GM12874 (cell line): ENCODE measurements around the gene IL25.

Experiments
- CTCF ChIP-seq: IDR thresholded peaks from 2 replicates; pipeline ENCODE4 v1.5.1; 2011; ENCODE audit warnings: low read depth, mild to moderate bottlenecking, control low read depth, low read length, moderate library complexity; ENCODE audit not compliant: insufficient read depth

Gene IL25

GRCh38 chr14:23372509-23372908 is at the start of gene IL25:
TSS of gene IL25 (plus strand) at chr14:23372809.
- no peak for TF ChIP-seq CTCF

- no peak for TF ChIP-seq CTCF
Measured at GRCh38 chr14:23323838-23324454, 48.7 kb upstream of the IL25 start.

- TF ChIP-seq CTCF = no peak
Measured at GRCh38 chr14:23324455-23324846, 48.2 kb upstream of the IL25 start.

- no peak for TF ChIP-seq CTCF
Measured at GRCh38 chr14:23324993-23325392, 47.6 kb upstream of the IL25 start.

- TF ChIP-seq CTCF = no peak
Measured at GRCh38 chr14:23326491-23327332, 45.9 kb upstream of the IL25 start.

GRCh38 chr14:23327947-23328744 is 44.5 kb upstream of the IL25 start:
- TF ChIP-seq CTCF = peak; percentile 78

GRCh38 chr14:23335623-23336022 is 37.0 kb upstream of the IL25 start:
- no peak for TF ChIP-seq CTCF
